ENCODE data around the gene TSPAN14.
A peak's percentile ranks its signal among the peaks of the same experiment; 100 is the strongest.

TSPAN14 gene

GRCh38 chr10:80453842-80454512 lies at the start of gene TSPAN14:
Gene TSPAN14 (plus strand): TSS chr10:80454310. CDS start chr10:80489234, 34,924 bp downstream.
- no peaks in the 10 kb centered on the region for H3K36me3 ChIP-seq (ENCODE audit: insufficient read depth, low read depth, low read length)
- no peaks in the 10 kb centered on the region for H3K9me3 ChIP-seq (ENCODE audit: insufficient read depth, low read depth, low read length)
- peaks cover 9% of the 10 kb centered on the region; the same call in 1 of the 2 replicates for H3K27me3 ChIP-seq (ENCODE audit: insufficient read depth, low read length)
- peak within 1 kb of the TSS; percentile 52 for H3K27ac ChIP-seq (ENCODE audit: low read length)
- H3K4me3 ChIP-seq (ENCODE audit: low read length), result peak within 1 kb of the TSS; percentile 87
- H3K4me1 ChIP-seq (ENCODE audit: insufficient read depth, low read length), result peaks cover 14% of the 10 kb centered on the region; the same call in 1 of the 2 replicates
- H3K9ac ChIP-seq (ENCODE audit: low read depth, low read length), result peak within 1 kb of the TSS; percentile 86

GRCh38 chr10:80405035-80405434 lies 49.1 kb upstream of the TSPAN14 start:
- H3K4me1 ChIP-seq (ENCODE audit: insufficient read depth, low read length), result peaks cover 5% of the 10 kb centered on the region; the same call in 1 of the 2 replicates

GRCh38 chr10:80405626-80406025 lies 48.5 kb upstream of the TSPAN14 start:
- peaks cover 5% of the 10 kb centered on the region; the same call in 1 of the 2 replicates for H3K4me1 ChIP-seq (ENCODE audit: insufficient read depth, low read length)
- H3K27me3 ChIP-seq (ENCODE audit: insufficient read depth, low read length), result peaks cover 31% of the 10 kb centered on the region
- H3K36me3 ChIP-seq (ENCODE audit: insufficient read depth, low read depth, low read length), result 0 out of 2 replicates have a peak, but pooled peaks cover under 1% of the 10 kb centered on the region
- no peak overlapping the region for H3K4me3 ChIP-seq (ENCODE audit: low read length)
- no peaks in the 10 kb centered on the region for H3K9me3 ChIP-seq (ENCODE audit: insufficient read depth, low read depth, low read length)
- no peak overlapping the region for H3K9ac ChIP-seq (ENCODE audit: low read depth, low read length)
- H3K27ac ChIP-seq (ENCODE audit: low read length), result no peak overlapping the region

More at GRCh38 chr10:80405035-80405434, 49.1 kb upstream of the TSPAN14 start:
- H3K27ac ChIP-seq (ENCODE audit: low read length), result no peak overlapping the region
- no peaks in the 10 kb centered on the region for H3K9me3 ChIP-seq (ENCODE audit: insufficient read depth, low read depth, low read length)
- no peak overlapping the region for H3K9ac ChIP-seq (ENCODE audit: low read depth, low read length)
- H3K27me3 ChIP-seq (ENCODE audit: insufficient read depth, low read length), result peaks cover 31% of the 10 kb centered on the region
- H3K36me3 ChIP-seq (ENCODE audit: insufficient read depth, low read depth, low read length), result no peaks in the 10 kb centered on the region
- H3K4me3 ChIP-seq (ENCODE audit: low read length), result no peak overlapping the region

- no peaks in the 10 kb centered on the region for H3K9me3 ChIP-seq (ENCODE audit: insufficient read depth, low read depth, low read length)
- H3K4me1 ChIP-seq (ENCODE audit: insufficient read depth, low read length), result peaks cover 5% of the 10 kb centered on the region; the same call in 1 of the 2 replicates
- H3K27me3 ChIP-seq (ENCODE audit: insufficient read depth, low read length), result peaks cover 31% of the 10 kb centered on the region
- H3K27ac ChIP-seq (ENCODE audit: low read length), result no peak overlapping the region
- H3K9ac ChIP-seq (ENCODE audit: low read depth, low read length), result no peak overlapping the region
- peaks cover 5% of the 10 kb centered on the region; the same call in 1 of the 2 replicates for H3K36me3 ChIP-seq (ENCODE audit: insufficient read depth, low read depth, low read length)
- no peak overlapping the region for H3K4me3 ChIP-seq (ENCODE audit: low read length)
Measured at GRCh38 chr10:80406204-80406603, 47.9 kb upstream of the TSPAN14 start.

GRCh38 chr10:80407812-80408241 lies 46.3 kb upstream of the TSPAN14 start:
- peaks cover 31% of the 10 kb centered on the region for H3K27me3 ChIP-seq (ENCODE audit: insufficient read depth, low read length)
- H3K27ac ChIP-seq (ENCODE audit: low read length), result no peak overlapping the region
- peaks cover 5% of the 10 kb centered on the region; the same call in 1 of the 2 replicates for H3K4me1 ChIP-seq (ENCODE audit: insufficient read depth, low read length)
- peaks cover 5% of the 10 kb centered on the region; the same call in 1 of the 2 replicates for H3K36me3 ChIP-seq (ENCODE audit: insufficient read depth, low read depth, low read length)
- H3K9ac ChIP-seq (ENCODE audit: low read depth, low read length), result peak overlapping the region; percentile 86
- H3K9me3 ChIP-seq (ENCODE audit: insufficient read depth, low read depth, low read length), result no peaks in the 10 kb centered on the region
- H3K4me3 ChIP-seq (ENCODE audit: low read length), result peak overlapping the region; percentile 82

GRCh38 chr10:80408242-80409101 lies 45.6 kb upstream of the TSPAN14 start, which contains the start of gene PRXL2A:
Gene PRXL2A (plus strand): TSS chr10:80408551. CDS start chr10:80420468, 11,917 bp downstream.
- peak within 1 kb of the TSS; percentile 82 for H3K4me3 ChIP-seq (ENCODE audit: low read length)
- peaks cover 5% of the 10 kb centered on the region; the same call in 1 of the 2 replicates for H3K36me3 ChIP-seq (ENCODE audit: insufficient read depth, low read depth, low read length)
- peaks cover 31% of the 10 kb centered on the region for H3K27me3 ChIP-seq (ENCODE audit: insufficient read depth, low read length)
- H3K9ac ChIP-seq (ENCODE audit: low read depth, low read length), result peak within 1 kb of the TSS; percentile 86
- no peak within 1 kb of the TSS for H3K27ac ChIP-seq (ENCODE audit: low read length)
- no peaks in the 10 kb centered on the region for H3K9me3 ChIP-seq (ENCODE audit: insufficient read depth, low read depth, low read length)
- peaks cover 5% of the 10 kb centered on the region; the same call in 1 of the 2 replicates for H3K4me1 ChIP-seq (ENCODE audit: insufficient read depth, low read length)

- Histone ChIP-seq H3K27ac (ENCODE audit: low read length) (no peak overlapping the region), H3K9me3 (ENCODE audit: insufficient read depth, low read depth, low read length) (no peaks in the 10 kb centered on the region), H3K36me3 (ENCODE audit: insufficient read depth, low read depth, low read length) (peaks cover 5% of the 10 kb centered on the region; the same call in 1 of the 2 replicates), H3K27me3 (ENCODE audit: insufficient read depth, low read length) (peaks cover 31% of the 10 kb centered on the region), H3K4me1 (ENCODE audit: insufficient read depth, low read length) (peaks cover 5% of the 10 kb centered on the region; the same call in 1 of the 2 replicates), H3K9ac (ENCODE audit: low read depth, low read length) (peak overlapping the region; percentile 74; the same call in 1 of the 2 replicates), H3K4me3 (ENCODE audit: low read length) (peak overlapping the region; percentile 82)
Measured at GRCh38 chr10:80409121-80409520, 45.0 kb upstream of the TSPAN14 start.

- no peaks in the 10 kb centered on the region for H3K9me3 ChIP-seq (ENCODE audit: insufficient read depth, low read depth, low read length)
- no peak overlapping the region for H3K9ac ChIP-seq (ENCODE audit: low read depth, low read length)
- no peak overlapping the region for H3K4me3 ChIP-seq (ENCODE audit: low read length)
- H3K27ac ChIP-seq (ENCODE audit: low read length), result no peak overlapping the region
- H3K27me3 ChIP-seq (ENCODE audit: insufficient read depth, low read length), result peaks cover 35% of the 10 kb centered on the region
- H3K36me3 ChIP-seq (ENCODE audit: insufficient read depth, low read depth, low read length), result peaks cover 5% of the 10 kb centered on the region; the same call in 1 of the 2 replicates
- H3K4me1 ChIP-seq (ENCODE audit: insufficient read depth, low read length), result peaks cover 5% of the 10 kb centered on the region; the same call in 1 of the 2 replicates
Measured at GRCh38 chr10:80410122-80410521, 44.0 kb upstream of the TSPAN14 start.

GRCh38 chr10:80410578-80411145 lies 43.4 kb upstream of the TSPAN14 start:
- Histone ChIP-seq H3K27ac (ENCODE audit: low read length) (no peak overlapping the region), H3K36me3 (ENCODE audit: insufficient read depth, low read depth, low read length) (peaks cover 5% of the 10 kb centered on the region; the same call in 1 of the 2 replicates), H3K4me3 (ENCODE audit: low read length) (no peak overlapping the region), H3K9ac (ENCODE audit: low read depth, low read length) (no peak overlapping the region), H3K27me3 (ENCODE audit: insufficient read depth, low read length) (peaks cover 40% of the 10 kb centered on the region), H3K9me3 (ENCODE audit: insufficient read depth, low read depth, low read length) (no peaks in the 10 kb centered on the region), H3K4me1 (ENCODE audit: insufficient read depth, low read length) (peaks cover 5% of the 10 kb centered on the region; the same call in 1 of the 2 replicates)

- H3K9ac ChIP-seq (ENCODE audit: low read depth, low read length), result no peak overlapping the region
- H3K27ac ChIP-seq (ENCODE audit: low read length), result no peak overlapping the region
- no peaks in the 10 kb centered on the region for H3K9me3 ChIP-seq (ENCODE audit: insufficient read depth, low read depth, low read length)
- peaks cover 5% of the 10 kb centered on the region; the same call in 1 of the 2 replicates for H3K36me3 ChIP-seq (ENCODE audit: insufficient read depth, low read depth, low read length)
- no peak overlapping the region for H3K4me3 ChIP-seq (ENCODE audit: low read length)
- H3K4me1 ChIP-seq (ENCODE audit: insufficient read depth, low read length), result peaks cover 10% of the 10 kb centered on the region; the same call in 1 of the 2 replicates
- H3K27me3 ChIP-seq (ENCODE audit: insufficient read depth, low read length), result peaks cover 44% of the 10 kb centered on the region
Measured at GRCh38 chr10:80411267-80411668, 42.8 kb upstream of the TSPAN14 start.

- H3K36me3 ChIP-seq (ENCODE audit: insufficient read depth, low read depth, low read length), result peaks cover 5% of the 10 kb centered on the region; the same call in 1 of the 2 replicates
- peaks cover 15% of the 10 kb centered on the region; the same call in 1 of the 2 replicates for H3K4me1 ChIP-seq (ENCODE audit: insufficient read depth, low read length)
- H3K27ac ChIP-seq (ENCODE audit: low read length), result no peak overlapping the region
- no peak overlapping the region for H3K9ac ChIP-seq (ENCODE audit: low read depth, low read length)
- H3K27me3 ChIP-seq (ENCODE audit: insufficient read depth, low read length), result peaks cover 45% of the 10 kb centered on the region
- H3K4me3 ChIP-seq (ENCODE audit: low read length), result no peak overlapping the region
- no peaks in the 10 kb centered on the region for H3K9me3 ChIP-seq (ENCODE audit: insufficient read depth, low read depth, low read length)
Measured at GRCh38 chr10:80411681-80412220, 42.4 kb upstream of the TSPAN14 start.
